ENCODE results near the gene THRAP3. TPM values are rescaled to one million over a fixed set of nuclear protein-coding genes. Genes with fewer than 3 reads are reported as not detected.
"Not testable (repeated sequence)": the region's sequence is repeated elsewhere in the genome, so short reads cannot be mapped to it uniquely, and the experiment has no call there.

Gene THRAP3
- total and polyA plus RNA-seq, 8 donors, result 22.2 to 97.9 (median 33.6) TPM

GRCh38 chr1:36248250-36248894 is 24.1 kb downstream of the THRAP3 start:
- intact Hi-C loops (cut with DNase I; ENCODE audit: low total_unique reads), result no loop called here
- H3K9me3 ChIP-seq, result no peaks in the 10 kb centered on the region
- peaks cover 39 to 96% (median 73%) of the 10 kb centered on the region in 4 donors for H3K4me1 ChIP-seq
- H3K36me3 ChIP-seq, result peaks cover 0 to 16% (median 7%) of the 10 kb centered on the region in 4 donors
- peak; percentile 25 to 62 for DNase-seq
- WGBS, 5 donors, result 28 to 40% (median 35%) methylated on average over 4 of the region's 4 CpGs
- peak in 1 of 3 donors; percentile 66 for TF ChIP-seq POLR2AphosphoS5 (IDR thresholded peaks at IDR 0.05)
- no peak for TF ChIP-seq CTCF (IDR thresholded peaks at IDR 0.05)
- TF ChIP-seq POLR2A (IDR thresholded peaks at IDR 0.05), result no peak
- TF ChIP-seq EP300 (IDR thresholded peaks at IDR 0.05), result no peak
- H3K27ac ChIP-seq, result peak overlapping the region; percentile 18 to 80 (median 77)
- H3K4me3 ChIP-seq, result no peak overlapping the region
- H3K27me3 ChIP-seq, result no peaks in the 10 kb centered on the region

DNA sequence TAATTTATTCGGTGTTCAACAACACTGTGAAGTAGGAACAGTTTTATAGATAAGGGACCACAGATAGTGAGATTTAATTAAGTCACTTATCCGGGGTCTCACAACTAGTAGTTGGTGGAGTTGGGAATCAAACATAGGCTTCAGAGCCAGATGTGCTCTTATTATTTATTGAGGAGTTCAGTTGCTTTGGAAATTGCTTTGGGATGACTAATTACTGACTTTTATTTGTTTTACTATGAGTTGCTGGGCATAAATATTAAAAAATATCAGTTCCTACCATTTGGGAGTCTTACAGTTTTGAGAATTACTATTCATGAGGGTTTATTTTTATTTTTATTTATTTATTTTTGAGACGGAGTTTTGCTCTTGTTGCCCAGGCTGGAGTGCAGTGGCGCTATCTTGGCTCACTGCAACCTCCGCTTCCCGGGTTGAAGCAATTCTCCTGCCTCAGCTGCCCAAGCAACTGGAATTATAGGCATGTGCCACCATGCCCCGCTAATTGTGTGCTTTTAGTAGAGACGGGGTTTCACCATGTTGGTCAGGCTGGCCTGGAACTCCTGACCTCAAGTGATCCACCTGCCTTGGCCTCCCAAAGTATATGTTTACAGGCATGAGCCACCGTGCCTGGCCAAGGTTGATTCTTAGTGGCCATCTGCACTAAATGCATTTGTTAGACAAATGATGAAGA is 27.7 kb downstream of the THRAP3 start:
- TF ChIP-seq POLR2AphosphoS5 (IDR thresholded peaks at IDR 0.05) (no peak), EP300 (IDR thresholded peaks at IDR 0.05) (no peak), CTCF (IDR thresholded peaks at IDR 0.05) (no peak), POLR2A (IDR thresholded peaks at IDR 0.05) (no peak)
- Histone ChIP-seq H3K4me3 (no peak overlapping the region), H3K9me3 (no peaks in the 10 kb centered on the region), H3K27ac (peak overlapping the region in 3 of 5 donors; percentile 2 to 26 (median 13)), H3K36me3 (peaks cover 0 to 8% (median 4%) of the 10 kb centered on the region in 4 donors), H3K27me3 (no peaks in the 10 kb centered on the region), H3K4me1 (peaks cover 58 to 98% (median 78%) of the 10 kb centered on the region in 4 donors)
- 59 to 75% (median 70%) methylated on average over 8 to 9 of the region's 9 CpGs for WGBS, 5 donors
- DNase-seq, result no peak
- intact Hi-C loops (cut with DNase I; ENCODE audit: low total_unique reads), result no loop called here

GRCh38 chr1:36252482-36252824 is 28.2 kb downstream of the THRAP3 start:
- H3K9me3 ChIP-seq; H3K4me3 ChIP-seq; H3K27me3 ChIP-seq; DNase-seq; intact Hi-C loops (cut with DNase I; ENCODE audit: low total_unique reads); H3K36me3 ChIP-seq: not testable (repeated sequence)
- peaks cover 61 to 98% (median 81%) of the 10 kb centered on the region in 4 donors for H3K4me1 ChIP-seq
- H3K27ac ChIP-seq, result peak overlapping the region in 3 of 5 donors; percentile 2 to 26 (median 13)
- WGBS, 5 donors, result 81 to 92% (median 87%) methylated on average over 6 of the region's 6 CpGs

GRCh38 chr1:36253161-36253862 is 29.1 kb downstream of the THRAP3 start:
- WGBS, 5 donors, result 52 to 75% (median 69%) methylated on average over 5 of the region's 5 CpGs
- peak overlapping the region in 2 of 5 donors; percentile 21 to 38 for H3K27ac ChIP-seq
- no peak for DNase-seq
- TF ChIP-seq POLR2A (IDR thresholded peaks at IDR 0.05) (no peak), EP300 (IDR thresholded peaks at IDR 0.05) (no peak), POLR2AphosphoS5 (IDR thresholded peaks at IDR 0.05) (no peak), CTCF (IDR thresholded peaks at IDR 0.05) (no peak)
- H3K9me3 ChIP-seq, result no peaks in the 10 kb centered on the region
- peaks cover 0 to 8% (median 4%) of the 10 kb centered on the region in 4 donors for H3K36me3 ChIP-seq
- intact Hi-C loops (cut with DNase I; ENCODE audit: low total_unique reads), result no loop called here
- peaks cover 65 to 98% (median 82%) of the 10 kb centered on the region in 4 donors for H3K4me1 ChIP-seq
- no peak overlapping the region for H3K4me3 ChIP-seq
- no peaks in the 10 kb centered on the region for H3K27me3 ChIP-seq
